CD4-positive, CD25-positive, alpha-beta regulatory T cell (primary cell): Measurements from ENCODE around the gene PLCE1. TPM values are rescaled to one million over a fixed set of nuclear protein-coding genes. Genes with fewer than 3 reads are reported as not detected.

ENCODE experiments used
- ATAC-seq, 2 donors: fragments of 150-1000 bp; cut with Tn5 transposase; one replicate each; pipeline ENCODE4 v1.10.0; 2021; ENCODE audit warnings: low read depth in 2 of 2, moderate number of reproducible peaks in 2 of 2, moderate library complexity in 1 of 2
- DNase-seq, 3 donors: peaks; one replicate each; pipeline versions ENCODE4 v3.0.0 to v3.0.0-alpha.2; 2012 to 2022; ENCODE audit warnings: mixed read lengths in 1 of 3
- H3K27ac ChIP-seq: one replicate; pipeline ENCODE4 v1.7.0; 2013; ENCODE audit warnings: mild to moderate bottlenecking, low read length; ENCODE audit not compliant: insufficient read depth, poor library complexity, severe bottlenecking
- H3K27me3 ChIP-seq: one replicate; pipeline ENCODE4 v1.7.0; 2013; ENCODE audit warnings: low read length; ENCODE audit not compliant: control insufficient read depth, insufficient read depth
- H3K36me3 ChIP-seq: one replicate; pipeline ENCODE4 v1.7.0; 2013; ENCODE audit warnings: mild to moderate bottlenecking, low read length, moderate library complexity; ENCODE audit not compliant: control insufficient read depth, insufficient read depth
- H3K4me1 ChIP-seq: 2 replicates; pipeline ENCODE4 v1.7.0; 2013; ENCODE audit warnings: mild to moderate bottlenecking, low read length; ENCODE audit not compliant: insufficient read depth, control insufficient read depth, poor library complexity, severe bottlenecking
- H3K4me3 ChIP-seq: one replicate; pipeline ENCODE4 v1.7.0; 2013; ENCODE audit warnings: low read depth, mild to moderate bottlenecking, low read length, moderate library complexity
- H3K9me3 ChIP-seq, 2 experiments: 1 replicate in 1 of 2; 2 replicates in 1 of 2; pipeline ENCODE4 v1.7.0; 2013; ENCODE audit warnings: low read length in 2 of 2, mild to moderate bottlenecking in 1 of 2, moderate library complexity in 1 of 2; ENCODE audit not compliant: control insufficient read depth in 2 of 2
- H3K27ac Mint-ChIP-seq, 3 donors: one replicate each; pipeline ENCODE4 v1.8.0; 2020 to 2022; ENCODE audit warnings: mild to moderate bottlenecking in 3 of 3, mixed read lengths in 3 of 3, moderate library complexity in 2 of 3
- H3K27me3 Mint-ChIP-seq: one replicate; pipeline ENCODE4 v1.8.0; 2022; ENCODE audit warnings: mild to moderate bottlenecking, mixed read lengths
- H3K36me3 Mint-ChIP-seq: one replicate; pipeline ENCODE4 v1.8.0; 2020; ENCODE audit warnings: mixed read lengths
- H3K4me1 Mint-ChIP-seq, 4 donors: one replicate each; pipeline ENCODE4 v1.8.0; 2020 to 2022; ENCODE audit warnings: mixed read lengths in 4 of 4, mild to moderate bottlenecking in 1 of 4
- H3K4me3 Mint-ChIP-seq, 4 donors: one replicate each; pipeline ENCODE4 v1.8.0; 2020 to 2022; ENCODE audit warnings: mild to moderate bottlenecking in 4 of 4, mixed read lengths in 4 of 4, moderate library complexity in 3 of 4
- H3K9me3 Mint-ChIP-seq, 7 donors: one replicate each; pipeline ENCODE4 v1.8.0; 2020 to 2022; ENCODE audit warnings: mixed read lengths in 7 of 7, mild to moderate bottlenecking in 3 of 7, moderate library complexity in 2 of 7
- polyA plus RNA-seq, 4 donors: library from polyadenylated mRNA; unstranded; fragments of 300-500 nt; fragmentation: Illumina TruSeq; gene quantifications; one replicate each; pipeline ENCODE4 v1.2.3, GENCODE V29; 2021
- total RNA-seq: library from RNA; stranded (reverse); gene quantifications from one replicate; pipeline ENCODE4 v1.2.3, GENCODE V29; 2022

Gene PLCE1
- total and polyA plus RNA-seq, 5 donors from 2014 or later, result 0.05 to 0.17 (median 0.09) TPM; not detected in 1

DNA sequence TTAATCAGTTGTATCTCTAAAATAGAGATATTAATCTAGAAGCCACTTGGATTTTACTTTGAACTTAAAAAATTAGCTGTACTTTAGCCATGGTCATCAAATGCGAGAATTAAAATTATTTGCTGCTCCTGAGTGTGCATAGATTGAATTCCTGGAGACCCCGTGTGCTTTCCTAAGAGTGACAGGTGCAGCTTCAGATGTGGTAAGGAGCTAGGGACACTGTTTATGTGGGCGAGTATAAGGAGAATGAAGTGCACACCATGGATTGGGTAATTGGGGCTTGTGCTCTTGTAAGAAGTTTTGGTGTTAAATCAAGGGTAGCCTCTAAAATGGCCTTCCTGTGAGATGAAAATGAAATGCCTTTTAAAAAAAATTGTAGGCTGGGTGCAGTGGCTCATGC, 9.8 kb downstream of the PLCE1 start:
- ATAC-seq (no peak), DNase-seq (no peak)
- H3K4me1 Mint-ChIP-seq, result no peaks in the 10 kb centered on the region
- H3K36me3 Mint-ChIP-seq, result no peaks in the 10 kb centered on the region
- no peak overlapping the region for H3K27ac Mint-ChIP-seq
- Histone ChIP-seq H3K36me3 (no peaks in the 10 kb centered on the region), H3K9me3 (no peaks in the 10 kb centered on the region), H3K4me1 (no peaks in the 10 kb centered on the region), H3K4me3 (no peak overlapping the region), H3K27ac (no peak overlapping the region), H3K27me3 (peaks cover 10% of the 10 kb centered on the region)
- no peak overlapping the region for H3K4me3 Mint-ChIP-seq
- H3K9me3 Mint-ChIP-seq, result no peaks in the 10 kb centered on the region
- peaks cover 16% of the 10 kb centered on the region for H3K27me3 Mint-ChIP-seq

DNA sequence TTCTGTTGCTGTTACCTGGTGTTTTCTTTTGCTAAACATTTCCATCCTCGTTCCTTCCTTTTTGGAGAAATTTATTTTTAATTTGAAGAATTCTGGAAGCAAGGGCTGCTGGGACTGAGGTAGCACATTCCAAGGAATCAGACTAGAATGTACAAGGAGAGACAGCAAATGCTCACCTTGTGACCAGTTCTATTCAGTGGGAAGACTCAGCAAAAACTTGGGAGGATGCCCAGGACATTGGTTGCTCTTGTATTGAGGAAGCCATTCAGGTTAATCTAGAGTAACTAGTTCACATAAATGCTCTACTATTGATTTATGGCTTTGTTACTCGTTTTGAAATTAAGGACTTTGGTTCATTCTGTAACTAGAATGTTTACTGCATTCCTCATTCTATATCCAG, 11.3 kb downstream of the PLCE1 start:
- H3K36me3 Mint-ChIP-seq, result no peaks in the 10 kb centered on the region
- DNase-seq, result no peak
- peaks cover 6% of the 10 kb centered on the region for H3K27me3 Mint-ChIP-seq
- Histone ChIP-seq H3K4me3 (no peak overlapping the region), H3K4me1 (no peaks in the 10 kb centered on the region), H3K27ac (no peak overlapping the region), H3K27me3 (peaks cover 10% of the 10 kb centered on the region), H3K36me3 (no peaks in the 10 kb centered on the region), H3K9me3 (no peaks in the 10 kb centered on the region)
- no peak overlapping the region for H3K27ac Mint-ChIP-seq
- H3K4me3 Mint-ChIP-seq, result no peak overlapping the region
- H3K4me1 Mint-ChIP-seq, result no peaks in the 10 kb centered on the region
- ATAC-seq, result no peak
- peaks cover 0 to 6% (median 0%) of the 10 kb centered on the region in 7 donors for H3K9me3 Mint-ChIP-seq

DNA sequence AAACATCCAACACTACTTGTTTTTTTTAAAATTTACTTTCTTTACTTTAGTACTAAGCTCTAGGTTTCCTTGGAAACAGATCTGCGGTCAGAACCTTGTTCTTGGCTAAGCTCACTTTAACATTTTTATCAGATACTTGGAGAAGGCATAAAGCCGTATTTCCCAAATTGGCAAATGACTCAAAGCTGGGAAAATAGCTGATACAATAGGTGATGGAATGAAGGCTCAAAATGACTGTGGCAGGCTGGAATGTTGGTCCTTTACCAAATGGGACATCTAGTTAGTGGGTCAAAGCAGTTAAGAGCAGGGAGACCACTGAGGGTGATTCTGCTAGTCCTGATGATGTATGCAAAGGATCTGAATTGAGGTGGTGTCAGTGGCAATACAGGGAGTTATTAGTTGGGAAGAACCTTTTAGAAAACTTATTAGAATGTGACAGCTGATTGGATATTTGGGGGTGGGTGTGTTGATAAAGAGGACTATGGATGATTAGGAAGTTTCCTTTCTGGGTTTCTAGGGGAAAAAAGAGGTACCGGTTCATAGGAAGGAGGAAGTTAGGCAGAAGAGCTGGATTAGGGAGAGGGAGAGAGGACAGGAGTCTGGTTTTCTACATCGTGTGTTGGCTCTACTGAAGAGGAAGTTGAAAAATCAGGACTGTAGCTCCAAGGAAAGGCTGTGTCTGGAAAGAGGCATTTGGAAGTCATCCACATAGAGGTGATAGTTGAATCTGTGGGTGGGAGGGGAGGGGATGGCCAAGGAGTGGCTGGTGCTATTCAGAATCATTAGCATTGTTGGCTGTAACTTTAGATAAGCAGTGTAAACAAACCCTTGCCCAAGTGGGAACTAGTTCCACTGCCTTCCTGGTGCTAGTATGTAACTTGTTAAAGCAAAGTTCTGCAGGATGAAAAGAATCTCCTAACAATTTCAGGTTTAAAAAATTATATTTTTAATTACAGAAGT, 13.1 kb downstream of the PLCE1 start:
- Mint-ChIP-seq H3K9me3 (peaks cover 0 to 8% (median 0%) of the 10 kb centered on the region in 7 donors), H3K36me3 (no peaks in the 10 kb centered on the region), H3K27ac (no peak overlapping the region), H3K4me1 (no peaks in the 10 kb centered on the region), H3K4me3 (no peak overlapping the region), H3K27me3 (peaks cover 4% of the 10 kb centered on the region)
- H3K36me3 ChIP-seq, result no peaks in the 10 kb centered on the region
- no peak for DNase-seq
- H3K4me1 ChIP-seq, result no peaks in the 10 kb centered on the region
- H3K4me3 ChIP-seq, result no peak overlapping the region
- no peaks in the 10 kb centered on the region for H3K9me3 ChIP-seq
- no peak for ATAC-seq
- H3K27ac ChIP-seq, result no peak overlapping the region
- H3K27me3 ChIP-seq, result peaks cover 8% of the 10 kb centered on the region

DNA sequence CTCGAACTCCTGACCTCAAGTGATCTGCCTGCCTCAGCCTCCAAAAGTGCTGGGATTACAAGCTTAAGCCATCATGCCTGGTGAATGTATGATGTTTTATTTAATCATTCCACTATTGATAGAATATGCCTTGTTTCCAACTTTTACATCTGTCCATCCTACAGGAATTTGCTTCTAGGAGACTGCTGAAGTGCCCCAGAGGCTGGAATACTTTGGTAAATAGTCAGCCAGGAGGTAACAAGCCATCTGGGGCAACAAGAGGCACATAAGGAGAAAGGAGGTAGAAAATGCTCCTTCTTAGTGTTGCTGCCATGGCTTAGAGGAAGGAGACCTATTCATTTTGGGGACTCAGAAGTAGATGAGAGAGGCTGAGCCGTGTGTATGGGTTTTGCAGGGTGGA, 14.8 kb downstream of the PLCE1 start:
- Mint-ChIP-seq H3K27ac (no peak overlapping the region), H3K27me3 (no peaks in the 10 kb centered on the region), H3K4me3 (no peak overlapping the region), H3K4me1 (no peaks in the 10 kb centered on the region), H3K9me3 (peaks cover 0 to 8% (median 0%) of the 10 kb centered on the region in 7 donors), H3K36me3 (no peaks in the 10 kb centered on the region)
- Histone ChIP-seq H3K4me1 (no peaks in the 10 kb centered on the region), H3K36me3 (no peaks in the 10 kb centered on the region), H3K27me3 (peaks cover 4% of the 10 kb centered on the region), H3K27ac (no peak overlapping the region), H3K9me3 (no peaks in the 10 kb centered on the region), H3K4me3 (no peak overlapping the region)
- ATAC-seq (no peak), DNase-seq (no peak)

DNA sequence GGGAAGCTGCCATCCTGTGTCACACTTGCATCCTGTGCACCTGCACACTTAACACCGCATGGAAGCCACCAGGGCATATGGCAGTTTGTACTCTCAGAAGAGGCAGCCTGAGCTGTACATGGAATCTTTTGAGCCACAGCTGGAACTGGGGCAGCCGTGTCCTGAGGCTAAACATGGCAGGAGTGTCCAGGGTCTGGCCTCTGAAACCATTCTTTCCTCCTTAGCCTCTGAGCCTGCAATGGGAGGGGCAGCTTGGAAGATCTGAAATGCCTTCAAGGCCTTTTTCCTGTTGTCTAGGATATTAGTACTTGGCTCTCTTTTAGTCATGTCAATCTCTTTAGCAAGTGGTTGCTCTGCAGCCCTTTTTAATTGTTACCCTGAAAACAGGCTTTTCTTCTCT, 16.4 kb downstream of the PLCE1 start:
- no peaks in the 10 kb centered on the region for H3K27me3 Mint-ChIP-seq
- H3K9me3 ChIP-seq, result no peaks in the 10 kb centered on the region
- peaks cover 0 to 8% (median 0%) of the 10 kb centered on the region in 7 donors for H3K9me3 Mint-ChIP-seq
- H3K36me3 Mint-ChIP-seq, result no peaks in the 10 kb centered on the region
- H3K4me1 Mint-ChIP-seq, result no peaks in the 10 kb centered on the region
- H3K27ac Mint-ChIP-seq, result no peak overlapping the region
- ATAC-seq (no peak), DNase-seq (no peak)
- H3K4me3 ChIP-seq, result no peak overlapping the region
- H3K36me3 ChIP-seq, result no peaks in the 10 kb centered on the region
- peaks cover 4% of the 10 kb centered on the region for H3K27me3 ChIP-seq
- H3K4me3 Mint-ChIP-seq, result no peak overlapping the region
- H3K4me1 ChIP-seq, result no peaks in the 10 kb centered on the region
- H3K27ac ChIP-seq, result no peak overlapping the region

DNA sequence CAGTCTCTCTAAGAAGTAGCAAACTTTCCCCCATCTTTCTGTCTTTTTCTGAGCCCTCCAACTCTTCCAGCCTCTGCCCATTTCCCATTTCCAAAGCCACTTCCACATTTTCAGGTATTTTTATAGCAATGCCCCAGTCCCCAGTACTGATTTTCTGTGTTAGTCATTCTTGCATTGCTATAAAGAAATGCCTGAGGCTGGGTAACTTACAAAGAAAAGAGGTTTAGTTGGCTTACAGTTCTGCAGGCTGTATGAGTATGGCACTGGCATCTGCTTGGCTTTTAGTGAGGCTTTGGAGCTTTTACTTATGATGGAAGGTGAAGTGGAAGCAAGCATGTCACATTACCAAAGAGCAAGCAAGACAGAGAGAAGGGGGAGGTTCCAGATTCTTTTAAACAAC, 17.2 kb downstream of the PLCE1 start:
- Mint-ChIP-seq H3K4me1 (no peaks in the 10 kb centered on the region), H3K36me3 (no peaks in the 10 kb centered on the region), H3K4me3 (no peak overlapping the region), H3K27me3 (no peaks in the 10 kb centered on the region), H3K9me3 (peaks cover 0 to 8% (median 0%) of the 10 kb centered on the region in 7 donors), H3K27ac (no peak overlapping the region)
- Histone ChIP-seq H3K4me1 (no peaks in the 10 kb centered on the region), H3K36me3 (no peaks in the 10 kb centered on the region), H3K27me3 (no peaks in the 10 kb centered on the region), H3K4me3 (no peak overlapping the region), H3K27ac (no peak overlapping the region), H3K9me3 (no peaks in the 10 kb centered on the region)
- no peak for ATAC-seq
- DNase-seq, result no peak

DNA sequence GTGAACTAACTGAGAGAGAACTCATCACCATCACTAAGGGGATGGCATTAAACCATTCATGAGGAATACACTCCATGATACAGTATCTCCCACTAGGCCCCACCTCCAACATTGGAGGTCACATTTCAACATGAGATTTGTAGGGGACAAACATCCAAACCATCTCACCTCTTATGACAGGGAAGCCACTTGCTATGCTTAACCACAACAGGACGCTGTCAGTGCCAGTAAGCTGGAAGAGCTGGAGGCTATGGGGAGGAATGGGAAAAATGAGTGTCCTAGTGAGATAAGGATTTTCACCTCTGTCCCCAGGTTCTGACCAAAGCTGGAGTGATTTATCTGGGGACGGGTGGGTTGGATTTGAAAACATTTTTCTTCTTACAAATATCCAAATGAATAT, 17.6 kb downstream of the PLCE1 start:
- no peaks in the 10 kb centered on the region for H3K4me1 ChIP-seq
- Mint-ChIP-seq H3K4me1 (no peaks in the 10 kb centered on the region), H3K27ac (no peak overlapping the region), H3K36me3 (no peaks in the 10 kb centered on the region), H3K9me3 (peaks cover 0 to 8% (median 0%) of the 10 kb centered on the region in 7 donors), H3K27me3 (no peaks in the 10 kb centered on the region), H3K4me3 (no peak overlapping the region)
- no peaks in the 10 kb centered on the region for H3K9me3 ChIP-seq
- no peaks in the 10 kb centered on the region for H3K36me3 ChIP-seq
- ATAC-seq (no peak), DNase-seq (no peak)
- H3K27ac ChIP-seq, result no peak overlapping the region
- no peak overlapping the region for H3K4me3 ChIP-seq
- H3K27me3 ChIP-seq, result no peaks in the 10 kb centered on the region

DNA sequence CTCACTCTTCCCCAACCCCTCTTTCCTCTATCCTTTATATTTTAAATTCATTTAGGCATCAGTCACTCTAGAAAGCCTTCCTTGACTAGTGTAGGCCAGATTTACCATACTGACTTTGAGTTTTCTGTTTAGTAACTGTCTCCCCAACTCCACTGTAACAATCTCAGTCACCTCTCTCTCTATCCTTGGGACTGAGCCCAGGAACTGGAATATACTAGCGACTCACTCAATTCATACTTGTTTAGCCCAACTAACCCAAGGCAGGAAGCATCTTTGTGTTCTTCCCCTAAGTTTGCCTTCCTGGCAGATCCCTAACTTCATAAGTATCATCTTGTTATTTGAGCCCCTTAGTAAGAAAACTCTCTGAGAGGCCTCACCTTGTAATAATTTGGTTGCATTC, 19.1 kb downstream of the PLCE1 start:
- no peaks in the 10 kb centered on the region for H3K36me3 Mint-ChIP-seq
- Histone ChIP-seq H3K9me3 (no peaks in the 10 kb centered on the region), H3K4me1 (no peaks in the 10 kb centered on the region), H3K27ac (no peak overlapping the region), H3K27me3 (no peaks in the 10 kb centered on the region), H3K36me3 (no peaks in the 10 kb centered on the region), H3K4me3 (no peak overlapping the region)
- peaks cover 0 to 8% (median 0%) of the 10 kb centered on the region in 7 donors for H3K9me3 Mint-ChIP-seq
- no peak overlapping the region for H3K4me3 Mint-ChIP-seq
- no peaks in the 10 kb centered on the region for H3K4me1 Mint-ChIP-seq
- no peak overlapping the region for H3K27ac Mint-ChIP-seq
- ATAC-seq (no peak), DNase-seq (no peak)
- no peaks in the 10 kb centered on the region for H3K27me3 Mint-ChIP-seq
